HCT116 (cell line): ENCODE results near the gene CFAP126. TPM values are rescaled to one million over a fixed set of nuclear protein-coding genes. Genes with fewer than 3 reads are reported as not detected.

Source experiments
- ATAC-seq: fragments of 200-7000 bp; cut with Tn5 transposase; 2 replicates; pipeline ENCODE4 v1.9.1; 2020; ENCODE audit warnings: mild to moderate bottlenecking, moderate library complexity
- BruUV-seq: library from RNA; stranded (reverse); fragments of 400-500 nt; replicated peaks from 2 replicates; lab custom pipeline; 2021; lab: Mats Ljungman, UMichigan
- CTCF ChIA-PET: fragments of 300-600 bp; sonication (Branson Sonifier 250); formaldehyde crosslinking; loops from one replicate; lab custom pipeline; 2021; ENCODE audit warnings: antibody characterized with exemption; lab: Charles Lee
- POLR2A ChIA-PET: fragments of 300-600, 350-600 bp; sonication (Branson Sonifier 250); formaldehyde crosslinking; loops from one replicate; lab custom pipeline; 2021; ENCODE audit warnings: antibody characterized with exemption; lab: Charles Lee
- RAD21 ChIA-PET, 2 experiments: fragments of 300-600 bp; sonication (Branson Sonifier 250); formaldehyde crosslinking; loops; one replicate each; lab custom pipeline; 2023; ENCODE audit warnings: low total read pairs in 2 of 2; ENCODE audit not compliant: uncharacterized antibody in 2 of 2, unreplicated experiment in 2 of 2, low non-redundant PET in 1 of 2; lab: Charles Lee
- DNase-seq: peaks from one replicate; pipeline ENCODE4 v3.0.0-alpha.2; 2010; ENCODE audit warnings: low read depth, low spot score
- H2AFZ ChIP-seq: fragments of 200-600 bp; shearing (Covaris generic), sonication (generic); 2 replicates; pipeline ENCODE4 v1.6.1; 2017; ENCODE audit warnings: low read depth, mixed run types, mixed read lengths, antibody characterized with exemption, low read length; ENCODE audit not compliant: poor library complexity, severe bottlenecking
- H3K27ac ChIP-seq: 2 replicates; pipeline ENCODE4 v1.5.1; 2012; ENCODE audit warnings: low read depth, low read length
- H3K27me3 ChIP-seq: fragments of 200-600 bp; sonication (generic); 2 replicates; pipeline ENCODE4 v1.6.1; 2016; ENCODE audit warnings: mixed run types, low read length, mixed read lengths; ENCODE audit not compliant: insufficient read depth
- H3K36me3 ChIP-seq, 2 experiments: fragments of 200-500 bp in 1 of 2; fragments of 200-600 bp in 1 of 2; sonication (Bioruptor generic) in 1 of 2; sonication (generic) in 1 of 2; 2 replicates each; pipeline versions ENCODE4 v1.5.1 to v1.6.1; 2014 to 2016; ENCODE audit warnings: low read length in 2 of 2, inconsistent platforms in 1 of 2, mixed read lengths in 1 of 2, mixed run types in 1 of 2; ENCODE audit not compliant: insufficient read depth in 2 of 2, control insufficient read depth in 1 of 2
- H3K4me1 ChIP-seq, 2 experiments: fragments of 200-600 bp in 1 of 2; sonication (generic) in 1 of 2; 2 replicates each; pipeline versions ENCODE4 v1.5.1 to v1.6.1; 2012 to 2017; ENCODE audit warnings: low read length in 2 of 2, inconsistent platforms in 1 of 2, mild to moderate bottlenecking in 1 of 2, mixed read lengths in 1 of 2, mixed run types in 1 of 2, moderate library complexity in 1 of 2; ENCODE audit not compliant: insufficient read depth in 2 of 2, control insufficient read depth in 1 of 2
- H3K4me2 ChIP-seq: fragments of 200-600 bp; sonication (generic); 2 replicates; pipeline ENCODE4 v1.6.1; 2017; ENCODE audit warnings: mixed run types, low read length, mixed read lengths
- H3K4me3 ChIP-seq, 2 experiments: fragments of 200-600 bp in 1 of 2; sonication (generic) in 1 of 2; replicated peaks in 1 of 2; 2 replicates each; pipeline ENCODE4 v1.5.1; 2011 to 2016; ENCODE audit warnings: low read length in 2 of 2, control low read depth in 1 of 2, low read depth in 1 of 2, mild to moderate bottlenecking in 1 of 2, mixed read lengths in 1 of 2, mixed run types in 1 of 2
- H3K79me2 ChIP-seq: fragments of 200-600 bp; sonication (generic); 2 replicates; pipeline ENCODE4 v1.6.1; 2017; ENCODE audit warnings: mild to moderate bottlenecking, mixed run types, low read length, moderate library complexity, mixed read lengths; ENCODE audit not compliant: insufficient read depth
- H3K9ac ChIP-seq: fragments of 200-600 bp; sonication (generic); 2 replicates; pipeline ENCODE4 v1.6.1; 2016; ENCODE audit warnings: low read length, mixed read lengths
- H3K9me2 ChIP-seq: fragments of 200-600 bp; sonication (generic), shearing (Covaris generic); 2 replicates; pipeline ENCODE4 v1.6.1; 2017; ENCODE audit warnings: mixed run types, mild to moderate bottlenecking, moderate library complexity; ENCODE audit not compliant: insufficient read depth
- H3K9me3 ChIP-seq, 2 experiments: fragments of 200-500 bp in 1 of 2; fragments of 200-600 bp in 1 of 2; sonication (Bioruptor generic) in 1 of 2; sonication (generic) in 1 of 2; 2 replicates each; pipeline ENCODE4 v1.6.1; 2014 to 2017; ENCODE audit warnings: low read length in 2 of 2, mixed read lengths in 2 of 2, inconsistent platforms in 1 of 2, low read depth in 1 of 2, mild to moderate bottlenecking in 1 of 2, mixed run types in 1 of 2, moderate library complexity in 1 of 2; ENCODE audit not compliant: control insufficient read depth in 1 of 2, insufficient read depth in 1 of 2
- H4K20me1 ChIP-seq: fragments of 200-600 bp; sonication (generic), shearing (Covaris generic); 2 replicates; pipeline ENCODE4 v1.6.1; 2017; ENCODE audit warnings: mixed run types, mild to moderate bottlenecking, moderate library complexity; ENCODE audit not compliant: insufficient read depth
- CBX3 ChIP-seq: IDR thresholded peaks from 2 replicates; pipeline ENCODE4 v1.6.1; 2012; ENCODE audit warnings: low read depth
- CEBPB ChIP-seq: IDR thresholded peaks from 2 replicates; pipeline ENCODE4 v1.6.1; 2012; ENCODE audit warnings: low read depth
- ELF1 ChIP-seq: IDR thresholded peaks from 2 replicates; pipeline ENCODE4 v1.6.1; 2012; ENCODE audit warnings: low read depth, borderline replicate concordance
- EZH2 ChIP-seq: fragments of 200-600 bp; sonication (generic); IDR thresholded peaks from 2 replicates; pipeline ENCODE4 v1.6.1; 2017; ENCODE audit warnings: antibody characterized with exemption, mixed run types
- EZH2phosphoT487 ChIP-seq: fragments of 200-600 bp; IDR thresholded peaks from 2 replicates; pipeline ENCODE4 v1.6.1; 2018; ENCODE audit warnings: antibody characterized with exemption, borderline replicate concordance
- FOSL1 ChIP-seq: IDR thresholded peaks from 2 replicates; pipeline ENCODE4 v1.6.1; 2012; ENCODE audit warnings: low read depth
- JUND ChIP-seq: IDR thresholded peaks from 2 replicates; pipeline ENCODE4 v1.6.1; 2012
- POLR2A ChIP-seq: IDR thresholded peaks from 2 replicates; pipeline ENCODE4 v1.7.0; 2011; ENCODE audit warnings: borderline replicate concordance; ENCODE audit not compliant: insufficient read depth, insufficient read length; ENCODE audit errors: extremely low read depth
- POLR2AphosphoS5 ChIP-seq: IDR thresholded peaks from 2 replicates; pipeline ENCODE4 v1.6.1; 2011; ENCODE audit warnings: mild to moderate bottlenecking, low read depth, low read length, moderate library complexity
- RAD21 ChIP-seq: IDR thresholded peaks from 2 replicates; pipeline ENCODE4 v1.6.1; 2012; ENCODE audit warnings: low read depth, mild to moderate bottlenecking
- SIN3A ChIP-seq: IDR thresholded peaks from 2 replicates; pipeline ENCODE4 v1.6.1; 2012; ENCODE audit warnings: low read depth
- SP1 ChIP-seq: IDR thresholded peaks from 2 replicates; pipeline ENCODE4 v1.6.1; 2012; ENCODE audit warnings: low read depth
- TCF7L2 ChIP-seq: IDR thresholded peaks from 2 replicates; pipeline ENCODE4 v1.7.0; 2011; ENCODE audit warnings: borderline replicate concordance, inconsistent platforms; ENCODE audit not compliant: insufficient read depth, insufficient read length; ENCODE audit errors: extremely low read depth
- YY1 ChIP-seq: IDR thresholded peaks from 2 replicates; pipeline ENCODE4 v1.6.1; 2011; ENCODE audit warnings: low read length, low read depth, moderate library complexity, mild to moderate bottlenecking; ENCODE audit not compliant: insufficient replicate concordance; ENCODE audit errors: extremely low read depth
- ZFX ChIP-seq: fragments of 450-650 bp; IDR thresholded peaks from 2 replicates; pipeline ENCODE4 v1.6.1; 2017
- ZNF274 ChIP-seq: fragments of 200-500 bp; sonication (Bioruptor generic); IDR thresholded peaks from 2 replicates; pipeline ENCODE4 v1.6.1; 2014; ENCODE audit warnings: mild to moderate bottlenecking, low read depth, low read length, inconsistent platforms
- intact Hi-C: fragments of 100-400 bp; cut with micrococcal nuclease; formaldehyde crosslinking; loops from 2 replicates; pipeline ENCODE4 v1.10.0; 2022
- total RNA-seq: library from RNA; stranded (reverse); gene quantifications from one replicate; pipeline ENCODE4 v1.2.1, GENCODE V29; 2021; ENCODE audit not compliant: unreplicated experiment
- TF ChIP-seq, protein P1 (sequence below): IDR thresholded peaks from 2 replicates; pipeline ENCODE4 v1.6.1; 2012; ENCODE audit warnings: low read depth

Gene CFAP126
- total RNA-seq, 1 experiment from 2014 or later = not detected

DNA sequence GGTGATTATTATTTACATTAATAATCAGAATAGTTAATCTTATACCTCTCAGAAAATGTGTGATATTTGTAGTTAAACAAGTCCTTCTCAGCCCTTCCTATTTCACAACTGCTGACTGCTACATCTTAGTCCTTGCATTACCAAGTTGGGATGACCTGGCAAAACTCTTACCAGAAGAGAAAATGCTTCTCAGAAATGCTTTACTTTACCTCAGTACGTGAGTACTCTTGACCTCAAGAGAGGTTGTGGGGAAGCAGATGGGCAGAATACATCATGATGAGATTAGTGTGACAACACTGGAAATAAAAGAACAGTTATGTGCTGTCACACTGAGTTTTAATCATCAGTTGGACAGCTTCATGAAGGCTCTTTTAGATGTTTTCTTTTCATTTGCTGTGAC, 16.2 kb downstream of the CFAP126 start:
- Histone ChIP-seq H3K79me2 (no peaks in the 10 kb centered on the region), H3K27me3 (no peaks in the 10 kb centered on the region), H3K9me2 (no peaks in the 10 kb centered on the region), H3K27ac (no peak overlapping the region), H4K20me1 (no peaks in the 10 kb centered on the region), H3K36me3 (peaks cover 0 to 4% of the 10 kb centered on the region in 2 experiments; a peak in 2 of 4 replicates), H3K9ac (no peak overlapping the region), H3K9me3 (no peaks in the 10 kb centered on the region), H3K4me2 (no peak overlapping the region), H2AFZ (no peak overlapping the region), H3K4me1 (no peaks in the 10 kb centered on the region), H3K4me3 (no peak overlapping the region)
- ChIA-PET CTCF (no interaction called here), POLR2A (no interaction called here), RAD21 (no interaction called here)
- BruUV-seq = no TSS peak
- ATAC-seq = no peak
- TF ChIP-seq ZNF274 (no peak), SIN3A (no peak), TCF7L2 (no peak), RAD21 (no peak), YY1 (no peak), ELF1 (no peak), JUND (no peak), FOSL1 (no peak), ZFX (no peak), CBX3 (no peak), SP1 (no peak), POLR2AphosphoS5 (no peak), EZH2phosphoT487 (no peak), POLR2A (no peak), CEBPB (no peak), EZH2 (no peak)
- TF ChIP-seq, protein P1, sequence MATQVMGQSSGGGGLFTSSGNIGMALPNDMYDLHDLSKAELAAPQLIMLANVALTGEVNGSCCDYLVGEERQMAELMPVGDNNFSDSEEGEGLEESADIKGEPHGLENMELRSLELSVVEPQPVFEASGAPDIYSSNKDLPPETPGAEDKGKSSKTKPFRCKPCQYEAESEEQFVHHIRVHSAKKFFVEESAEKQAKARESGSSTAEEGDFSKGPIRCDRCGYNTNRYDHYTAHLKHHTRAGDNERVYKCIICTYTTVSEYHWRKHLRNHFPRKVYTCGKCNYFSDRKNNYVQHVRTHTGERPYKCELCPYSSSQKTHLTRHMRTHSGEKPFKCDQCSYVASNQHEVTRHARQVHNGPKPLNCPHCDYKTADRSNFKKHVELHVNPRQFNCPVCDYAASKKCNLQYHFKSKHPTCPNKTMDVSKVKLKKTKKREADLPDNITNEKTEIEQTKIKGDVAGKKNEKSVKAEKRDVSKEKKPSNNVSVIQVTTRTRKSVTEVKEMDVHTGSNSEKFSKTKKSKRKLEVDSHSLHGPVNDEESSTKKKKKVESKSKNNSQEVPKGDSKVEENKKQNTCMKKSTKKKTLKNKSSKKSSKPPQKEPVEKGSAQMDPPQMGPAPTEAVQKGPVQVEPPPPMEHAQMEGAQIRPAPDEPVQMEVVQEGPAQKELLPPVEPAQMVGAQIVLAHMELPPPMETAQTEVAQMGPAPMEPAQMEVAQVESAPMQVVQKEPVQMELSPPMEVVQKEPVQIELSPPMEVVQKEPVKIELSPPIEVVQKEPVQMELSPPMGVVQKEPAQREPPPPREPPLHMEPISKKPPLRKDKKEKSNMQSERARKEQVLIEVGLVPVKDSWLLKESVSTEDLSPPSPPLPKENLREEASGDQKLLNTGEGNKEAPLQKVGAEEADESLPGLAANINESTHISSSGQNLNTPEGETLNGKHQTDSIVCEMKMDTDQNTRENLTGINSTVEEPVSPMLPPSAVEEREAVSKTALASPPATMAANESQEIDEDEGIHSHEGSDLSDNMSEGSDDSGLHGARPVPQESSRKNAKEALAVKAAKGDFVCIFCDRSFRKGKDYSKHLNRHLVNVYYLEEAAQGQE = no peak
- no peak for DNase-seq
- intact Hi-C loops = no loop called here
